Effector CD4-positive, alpha-beta T cell (primary cell): ENCODE data around the gene CTTN.

Source experiments
- DNase-seq: peaks from one replicate; pipeline ENCODE4 v3.0.0-alpha.2; 2020

CTTN gene

DNA sequence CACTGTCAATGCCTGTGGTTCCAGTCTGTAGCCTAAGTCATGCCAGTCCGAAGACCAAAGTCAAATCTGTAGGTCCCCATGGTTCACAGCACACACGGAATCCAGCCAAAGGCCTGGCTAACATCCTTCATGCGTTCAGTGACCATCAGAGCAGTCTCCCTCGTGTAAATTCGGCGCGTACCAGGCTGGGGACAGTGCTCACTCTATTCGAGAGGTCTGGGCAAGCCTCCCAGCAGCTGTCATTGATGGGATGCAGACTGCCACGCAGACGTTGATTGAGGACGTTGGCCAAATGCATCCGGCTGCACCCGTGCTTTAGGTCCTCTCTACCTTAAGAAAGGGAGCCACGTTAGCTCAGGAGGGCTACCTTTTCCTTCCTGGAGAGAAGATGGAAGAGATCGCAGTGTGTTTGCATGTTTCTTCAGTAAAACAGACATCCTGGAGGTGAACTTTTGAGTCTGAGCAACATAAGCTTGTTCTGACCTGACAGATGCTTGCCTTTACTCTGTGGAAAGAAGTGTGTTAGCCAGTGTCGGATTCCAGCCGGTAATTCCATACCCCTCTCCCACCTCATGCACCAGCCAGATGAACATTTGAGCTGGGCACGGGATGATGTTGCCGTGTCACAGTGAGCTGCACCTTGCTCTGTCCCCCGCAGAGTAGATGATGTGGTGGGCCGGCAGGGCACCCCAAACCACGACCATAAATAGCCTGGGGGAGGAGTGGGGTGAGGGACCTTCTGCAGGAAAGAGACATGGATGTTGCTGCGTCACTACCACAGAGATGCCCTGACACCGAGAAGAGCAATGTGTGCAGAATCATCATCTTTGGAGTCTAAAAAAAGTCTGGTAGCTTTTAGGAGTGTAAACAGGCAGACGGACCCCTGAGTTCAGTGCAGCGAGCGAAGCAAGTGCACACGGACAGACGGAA is 12.2 kb downstream of the CTTN start:
- DNase-seq, result no peak

DNA sequence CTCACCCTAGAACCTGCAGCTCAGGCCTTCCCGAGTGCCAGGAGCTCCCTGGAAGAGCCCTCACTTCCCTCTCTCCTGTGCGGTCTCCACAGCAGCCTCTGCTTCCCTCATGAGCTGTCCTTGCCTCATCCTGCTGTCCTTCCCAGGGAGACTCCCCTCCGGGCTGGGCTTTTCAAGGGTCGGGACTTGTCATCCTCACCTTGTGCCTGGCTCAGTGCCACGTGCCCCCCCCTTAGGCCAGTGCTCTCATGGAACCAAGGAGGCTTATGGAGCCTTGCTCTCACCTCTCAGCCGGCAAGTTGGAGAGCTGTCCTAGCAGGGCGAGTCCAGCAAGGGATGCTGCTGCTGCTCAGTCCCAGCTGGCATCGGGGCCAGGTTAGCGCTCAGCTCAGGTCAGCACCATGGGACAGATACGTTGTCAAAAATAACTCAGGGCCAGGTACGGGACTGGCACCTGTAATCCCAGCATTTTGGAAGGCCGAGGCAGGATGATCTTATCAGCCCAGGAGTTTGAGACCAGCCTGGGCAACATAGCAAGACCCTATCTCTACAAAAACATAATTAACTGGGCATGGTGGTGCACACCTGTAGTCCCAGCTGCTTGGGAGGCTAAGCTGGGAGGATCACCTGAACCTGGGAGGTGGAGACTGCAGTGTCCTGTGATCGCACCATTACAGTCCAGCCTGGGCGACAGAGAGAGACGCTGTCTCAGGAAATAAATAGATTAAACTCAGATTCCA is 13.6 kb downstream of the CTTN start:
- no peak for DNase-seq

DNA sequence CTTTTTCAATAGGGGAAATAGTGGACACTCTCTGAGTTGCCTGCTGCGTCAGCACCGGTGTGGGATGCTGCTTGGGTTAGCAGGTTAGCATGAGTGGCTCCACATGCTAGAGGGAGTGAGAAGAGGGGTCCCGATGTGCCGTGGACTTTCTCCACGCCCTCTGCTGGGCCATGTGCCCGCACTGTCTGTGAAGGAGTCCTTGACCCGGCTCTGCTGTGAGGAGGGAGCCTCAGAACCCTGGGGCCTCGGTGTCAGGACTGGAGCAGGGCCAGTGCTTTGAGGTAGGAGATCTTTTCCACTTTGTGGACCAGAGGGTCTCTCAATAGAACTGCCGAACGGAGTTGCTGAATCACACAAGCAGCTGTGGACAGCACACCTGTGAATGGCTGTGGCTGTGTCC is 14.8 kb downstream of the CTTN start:
- no peak for DNase-seq

DNA sequence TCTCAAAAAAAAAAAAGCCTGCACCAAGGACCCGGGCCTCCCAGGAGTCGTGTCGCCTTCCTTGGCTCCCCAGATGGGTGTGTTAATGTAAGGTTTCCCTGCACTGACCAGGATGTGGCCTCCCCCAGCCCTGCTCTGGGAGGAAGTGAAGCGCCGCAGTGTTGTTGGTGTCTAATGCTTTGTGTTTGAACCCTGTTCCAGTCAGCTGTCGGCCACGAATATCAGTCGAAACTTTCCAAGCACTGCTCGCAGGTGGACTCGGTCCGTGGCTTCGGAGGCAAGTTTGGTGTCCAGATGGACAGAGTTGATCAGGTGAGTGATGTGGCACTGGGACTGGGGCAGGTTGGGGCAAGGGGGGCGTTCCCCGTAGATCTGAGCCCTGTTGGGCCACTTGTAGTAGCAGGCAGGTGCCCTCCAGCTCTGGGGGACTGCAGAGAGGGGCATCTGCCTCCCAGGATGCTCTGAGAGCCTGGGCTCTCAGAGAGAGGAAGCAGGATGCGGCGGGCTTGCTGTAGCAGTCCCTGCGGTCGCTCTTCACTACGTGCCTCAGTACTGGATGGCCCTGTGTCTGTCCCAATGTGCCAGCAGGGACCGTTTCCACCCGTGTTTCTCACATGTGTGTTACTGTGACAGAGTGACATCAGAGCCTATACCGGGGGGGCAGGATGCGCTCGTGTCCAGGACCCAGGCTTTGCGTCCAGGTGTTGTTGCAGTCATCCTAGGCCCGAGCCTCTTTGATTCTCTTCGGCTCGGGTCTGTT is 16.2 kb downstream of the CTTN start:
- DNase-seq, result no peak

DNA sequence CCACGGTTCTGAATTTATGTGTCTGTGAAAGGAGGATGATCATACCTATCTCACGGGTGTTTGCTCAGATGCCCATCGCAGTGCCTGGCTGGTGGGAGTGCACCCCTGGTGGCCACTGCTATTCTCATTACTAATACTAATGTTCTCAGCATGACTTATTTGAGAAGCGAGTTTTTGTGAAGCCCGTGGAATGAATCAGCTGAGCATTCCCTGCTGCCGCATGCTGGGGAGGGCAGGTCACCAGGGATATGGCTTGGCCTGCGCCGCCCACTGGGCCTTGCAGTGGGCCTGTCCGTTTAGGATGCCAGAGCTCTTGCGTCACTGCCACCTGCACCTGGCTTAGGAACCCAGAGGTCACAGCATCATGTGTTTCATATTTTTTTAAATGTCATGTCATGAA is 16.9 kb downstream of the CTTN start:
- no peak for DNase-seq

DNA sequence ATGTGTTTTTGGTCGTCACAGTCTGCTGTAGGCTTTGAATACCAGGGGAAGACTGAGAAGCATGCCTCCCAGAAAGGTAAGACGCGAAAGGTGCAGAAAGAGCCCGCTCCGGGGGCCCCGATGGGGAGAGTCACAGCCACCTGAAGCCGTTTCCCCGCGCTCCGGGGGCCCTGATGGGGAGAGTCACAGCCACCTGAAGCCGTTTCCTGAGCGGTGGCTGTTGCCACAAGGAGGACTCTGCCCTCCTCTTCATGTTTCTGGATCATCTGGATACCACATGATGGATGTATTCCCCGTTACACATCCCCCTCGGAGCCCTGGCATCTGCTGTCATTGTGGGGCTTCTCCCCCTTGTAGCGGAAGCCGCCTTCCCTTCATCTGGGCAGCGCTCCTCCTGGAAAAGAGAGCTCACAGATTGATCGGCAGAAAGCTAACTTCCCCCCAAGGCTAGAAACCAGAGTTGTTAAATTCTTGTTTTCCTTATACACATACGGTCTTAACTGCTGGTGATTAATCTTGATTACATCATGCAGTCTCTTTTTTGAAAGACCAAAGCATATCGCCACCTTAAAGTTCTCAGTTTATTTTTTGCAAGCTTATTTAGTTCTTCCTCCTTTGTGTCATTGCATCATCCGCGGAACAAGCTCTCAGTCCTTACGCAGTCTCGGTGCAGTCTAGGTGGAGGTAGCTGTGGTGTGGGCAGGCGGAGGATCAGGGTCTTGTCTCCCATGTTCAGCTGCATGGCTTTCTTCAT is 17.5 kb downstream of the CTTN start:
- DNase-seq, result no peak

DNA sequence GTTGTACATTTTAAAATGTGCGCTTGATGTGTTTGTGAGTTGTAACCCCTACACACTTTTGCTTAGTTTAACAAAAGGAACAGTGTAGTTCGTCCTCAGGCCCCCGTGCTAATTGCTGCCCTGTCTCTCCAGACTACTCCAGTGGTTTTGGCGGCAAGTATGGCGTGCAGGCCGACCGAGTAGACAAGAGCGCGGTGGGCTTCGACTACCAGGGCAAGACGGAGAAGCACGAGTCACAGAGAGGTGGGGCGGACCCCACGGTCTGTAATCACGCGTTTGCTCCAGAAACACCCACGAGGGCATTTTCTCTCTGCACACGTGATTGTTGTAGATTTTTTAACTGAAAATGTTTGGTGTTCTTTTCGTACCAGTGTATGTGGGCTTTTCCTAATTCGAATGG is 18.6 kb downstream of the CTTN start:
- no peak for DNase-seq

DNA sequence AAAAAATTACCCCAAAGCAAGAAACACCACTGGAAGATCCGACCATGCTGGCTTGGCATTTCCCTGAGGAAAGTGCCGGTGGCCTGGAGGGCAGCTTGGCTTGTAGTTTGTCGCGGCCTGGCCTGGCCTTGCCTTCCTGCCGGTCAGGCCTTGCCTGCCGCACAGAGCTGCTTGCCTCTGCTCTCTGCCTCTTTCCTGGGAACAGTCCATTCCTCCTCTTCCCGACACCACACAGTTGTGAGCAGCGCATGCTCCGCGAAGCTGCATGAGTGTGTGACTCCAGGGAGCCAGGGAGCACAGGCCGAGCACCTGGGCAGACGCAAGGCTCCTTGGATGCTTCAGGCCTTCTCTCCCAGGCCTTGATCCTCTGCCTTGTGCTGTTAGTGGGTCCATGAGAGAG is 19.8 kb downstream of the CTTN start:
- DNase-seq, result no peak

DNA sequence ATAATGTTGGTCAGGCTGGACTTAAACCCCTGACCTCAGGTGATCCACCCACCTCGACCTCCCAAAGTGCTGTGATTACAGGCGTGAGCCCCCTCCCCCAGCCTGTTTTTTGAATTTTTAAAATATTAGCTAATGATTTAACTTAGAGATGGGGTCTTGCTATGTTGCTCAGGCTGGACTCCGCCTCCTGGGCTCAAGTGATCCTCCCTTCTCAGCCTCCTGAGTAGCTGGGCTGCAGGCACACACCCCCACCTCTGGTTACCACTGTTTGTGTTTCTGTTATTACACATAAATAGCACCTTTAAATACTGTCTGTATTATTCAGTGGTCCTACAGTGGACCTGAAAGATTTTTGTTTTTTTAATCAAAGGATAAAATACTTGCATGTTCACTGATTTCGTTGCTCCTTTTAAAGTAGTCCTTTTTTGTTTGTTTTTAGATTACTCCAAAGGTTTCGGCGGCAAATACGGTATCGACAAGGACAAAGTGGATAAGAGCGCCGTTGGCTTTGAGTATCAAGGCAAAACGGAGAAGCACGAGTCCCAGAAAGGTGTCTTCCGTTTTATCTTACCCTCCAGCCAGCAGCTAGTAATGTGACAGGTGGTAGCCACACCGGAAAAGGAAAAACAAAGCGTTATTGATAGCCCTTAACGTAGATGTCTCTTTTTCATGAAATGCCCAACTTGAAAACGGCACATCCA is 21.1 kb downstream of the CTTN start:
- no peak for DNase-seq

DNA sequence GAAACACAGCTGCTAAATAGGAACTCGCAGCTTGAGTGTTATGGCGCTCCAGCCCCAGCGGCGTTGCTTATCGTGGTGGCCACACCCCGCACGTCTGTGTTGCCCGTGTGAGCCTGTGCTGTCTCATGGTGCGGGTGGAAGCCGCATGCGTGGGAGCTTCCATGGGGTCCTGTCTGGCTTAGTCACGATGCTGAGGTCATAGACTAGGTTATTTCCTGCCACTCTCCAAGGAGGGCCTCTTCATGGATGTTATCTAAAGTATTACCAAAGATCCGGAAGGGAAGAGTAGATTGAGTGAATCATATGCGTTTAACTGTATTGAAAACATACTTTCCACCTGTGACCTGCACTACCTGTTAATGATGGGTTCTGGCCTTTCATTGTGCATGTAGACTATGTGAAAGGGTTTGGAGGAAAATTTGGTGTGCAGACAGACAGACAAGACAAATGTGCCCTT is 21.7 kb downstream of the CTTN start:
- no peak for DNase-seq

DNA sequence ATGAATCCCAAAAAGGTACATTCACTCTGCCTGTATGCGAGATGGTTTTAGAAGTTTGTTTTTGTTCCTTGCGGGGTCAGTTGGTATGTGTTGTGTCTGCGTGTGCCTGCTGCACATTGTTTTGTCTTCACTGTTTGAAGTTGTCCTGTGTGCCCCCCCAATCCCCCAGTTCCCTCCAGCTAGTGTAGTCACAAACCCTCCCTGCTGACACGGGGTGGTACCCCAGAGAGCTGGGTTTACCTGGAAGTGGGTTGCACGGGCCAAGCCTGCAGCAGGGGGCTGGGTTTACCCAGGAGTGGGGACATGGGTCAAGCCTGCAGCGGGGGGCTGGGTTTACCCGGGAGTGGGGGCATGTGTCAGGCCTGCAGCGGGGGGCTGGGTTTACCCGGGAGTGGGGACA is 22.2 kb downstream of the CTTN start:
- DNase-seq, result no peak

DNA sequence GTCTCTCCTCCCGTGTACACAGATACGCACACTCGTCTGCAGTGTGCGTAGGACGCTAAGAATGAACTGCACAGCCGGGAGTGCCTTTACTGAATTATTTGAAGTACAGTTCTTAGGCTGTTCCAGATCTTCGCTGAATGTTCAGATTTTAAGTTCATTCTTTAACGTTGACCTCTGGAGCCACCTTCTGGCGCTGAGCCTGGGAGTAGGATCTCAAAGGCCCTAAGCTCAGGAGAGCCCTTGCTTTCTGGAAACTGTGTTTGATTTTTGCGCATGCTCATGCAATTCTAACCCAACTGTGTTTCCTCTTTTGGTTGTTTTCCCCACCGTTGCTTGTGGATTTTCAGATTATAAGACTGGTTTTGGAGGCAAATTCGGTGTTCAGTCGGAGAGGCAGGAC is 22.8 kb downstream of the CTTN start:
- DNase-seq, result no peak

DNA sequence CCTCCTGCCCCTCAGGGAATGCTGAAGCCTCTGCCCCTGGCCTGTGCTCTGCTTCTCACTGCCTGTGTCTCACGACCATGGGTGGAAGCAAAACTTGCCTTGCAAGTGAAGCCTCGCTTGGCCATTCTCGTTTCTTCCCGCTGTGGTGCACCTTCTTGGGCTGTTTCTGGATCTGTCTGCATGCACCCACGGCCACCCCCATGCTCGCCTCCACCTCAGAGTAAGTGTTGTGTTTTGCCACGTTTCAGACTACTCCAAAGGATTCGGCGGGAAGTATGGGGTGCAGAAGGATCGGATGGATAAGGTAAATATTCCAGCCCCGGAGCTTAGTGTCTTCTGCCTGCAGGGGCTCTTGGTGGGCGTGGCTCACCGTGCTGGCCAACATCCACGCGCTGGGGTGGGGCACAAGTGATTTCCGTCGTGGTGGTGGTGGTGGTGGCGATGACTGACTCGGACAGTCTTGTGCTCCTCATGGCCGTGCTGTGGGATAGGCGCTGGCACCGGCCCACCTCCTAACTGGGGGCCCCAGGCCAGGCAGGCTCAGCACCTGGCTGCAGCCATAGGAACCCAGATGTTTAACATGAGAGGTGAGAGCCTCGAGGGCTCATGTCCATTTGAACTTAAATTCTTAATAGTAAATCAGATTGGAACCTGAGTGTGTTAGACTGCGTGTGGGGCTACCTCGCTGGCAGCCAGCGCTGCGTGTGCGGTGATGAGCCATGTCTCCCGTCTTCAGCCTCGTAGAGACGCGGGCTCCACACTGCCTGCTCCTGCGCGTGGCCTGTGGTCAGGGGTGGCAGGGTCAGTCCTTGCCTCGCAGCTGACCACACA is 24.6 kb downstream of the CTTN start:
- DNase-seq, result no peak

DNA sequence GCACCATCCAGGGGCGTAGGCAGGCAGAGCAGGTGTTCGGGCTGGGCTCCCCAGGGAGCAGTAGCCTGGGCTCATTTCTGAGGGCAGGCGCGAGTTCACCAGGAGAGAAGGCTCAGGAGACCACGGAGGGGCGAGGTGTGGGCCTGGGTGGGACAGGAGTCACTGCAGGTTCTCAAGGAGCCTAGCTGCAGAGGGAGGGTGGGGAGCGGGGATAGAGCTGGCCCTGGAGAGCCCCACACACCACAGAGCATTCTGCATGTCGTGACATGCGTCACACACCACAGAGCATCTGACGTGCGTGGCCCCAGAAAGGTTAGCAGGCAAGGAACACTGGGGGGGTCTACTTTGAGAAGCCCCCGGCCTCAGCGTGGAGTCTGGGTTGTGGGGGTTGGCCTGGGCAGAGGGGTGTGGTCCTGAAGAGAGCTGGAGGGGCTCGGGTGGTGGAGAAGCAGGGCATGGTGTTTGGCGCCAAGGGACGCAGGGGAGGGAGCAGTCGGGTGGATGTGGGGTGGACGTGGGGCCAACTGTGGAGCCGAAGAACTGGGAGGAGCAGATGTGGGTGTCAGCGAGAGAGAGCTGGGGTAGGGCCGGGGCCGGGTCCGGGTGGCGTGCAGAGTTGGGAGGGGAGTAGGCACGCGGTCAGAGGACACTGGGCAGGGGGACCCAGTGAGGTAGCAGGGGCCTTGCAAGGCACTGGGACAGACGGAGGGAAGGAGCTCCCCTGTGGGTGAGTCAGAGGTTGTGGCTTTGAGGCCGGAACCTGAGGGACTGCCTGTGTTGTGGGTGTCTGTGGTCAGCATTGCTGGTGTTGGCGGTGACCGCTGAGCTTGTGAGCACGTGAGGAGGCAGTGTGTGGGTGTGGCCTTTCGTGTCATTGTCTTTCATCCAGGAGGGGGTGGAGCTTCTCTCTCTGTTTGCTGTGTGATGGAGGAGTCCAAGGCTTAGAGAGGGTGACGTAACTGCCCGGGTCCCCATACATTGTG is 25.5 kb downstream of the CTTN start:
- DNase-seq, result no peak

DNA sequence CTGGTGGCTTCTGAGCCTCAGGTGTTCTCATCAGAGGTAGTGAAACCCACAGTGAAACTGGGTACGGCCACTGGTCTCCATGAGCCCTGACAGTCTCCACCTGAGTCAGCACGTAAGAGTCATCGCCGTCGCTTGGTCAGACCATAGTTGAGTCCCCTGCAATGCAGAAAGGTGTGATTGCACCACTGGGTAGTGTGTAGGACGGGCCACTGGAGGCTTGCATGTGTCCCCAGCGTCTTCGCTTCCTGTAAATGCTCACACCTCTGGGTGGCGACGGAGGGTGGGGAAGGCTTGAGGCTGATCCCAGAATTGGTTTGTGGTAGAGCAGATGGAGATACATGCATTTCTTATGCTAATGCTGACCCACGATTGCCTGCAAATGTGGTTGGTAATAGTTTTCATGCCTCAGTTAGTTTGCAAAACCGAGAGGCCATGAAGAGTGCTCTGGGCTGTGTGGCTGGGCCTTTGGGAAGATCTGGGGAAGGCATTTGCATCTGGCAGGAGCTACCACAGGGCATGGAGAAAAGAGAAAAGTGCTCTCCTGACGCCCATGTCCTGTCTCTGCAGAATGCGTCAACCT is 26.5 kb downstream of the CTTN start:
- no peak for DNase-seq

DNA sequence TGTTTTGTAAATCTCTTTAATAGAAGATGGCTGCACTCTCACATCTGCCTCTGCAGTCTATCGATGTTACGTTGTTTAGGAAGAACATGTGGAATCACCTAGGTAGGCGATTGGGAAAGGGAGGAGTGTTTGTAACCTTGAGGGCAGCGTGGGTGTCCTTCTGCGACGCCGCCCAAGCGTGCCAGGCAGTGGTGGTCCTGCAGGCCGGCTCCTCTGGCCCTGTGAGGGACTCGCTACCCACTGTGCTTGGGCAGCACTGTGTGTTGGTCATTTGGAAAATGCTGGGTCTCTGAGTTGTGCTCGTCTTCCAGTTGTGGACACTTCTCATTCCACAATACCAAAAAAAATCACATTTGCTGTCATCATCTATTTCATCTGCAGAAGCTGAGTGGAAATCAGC is 29.1 kb downstream of the CTTN start:
- no peak for DNase-seq

DNA sequence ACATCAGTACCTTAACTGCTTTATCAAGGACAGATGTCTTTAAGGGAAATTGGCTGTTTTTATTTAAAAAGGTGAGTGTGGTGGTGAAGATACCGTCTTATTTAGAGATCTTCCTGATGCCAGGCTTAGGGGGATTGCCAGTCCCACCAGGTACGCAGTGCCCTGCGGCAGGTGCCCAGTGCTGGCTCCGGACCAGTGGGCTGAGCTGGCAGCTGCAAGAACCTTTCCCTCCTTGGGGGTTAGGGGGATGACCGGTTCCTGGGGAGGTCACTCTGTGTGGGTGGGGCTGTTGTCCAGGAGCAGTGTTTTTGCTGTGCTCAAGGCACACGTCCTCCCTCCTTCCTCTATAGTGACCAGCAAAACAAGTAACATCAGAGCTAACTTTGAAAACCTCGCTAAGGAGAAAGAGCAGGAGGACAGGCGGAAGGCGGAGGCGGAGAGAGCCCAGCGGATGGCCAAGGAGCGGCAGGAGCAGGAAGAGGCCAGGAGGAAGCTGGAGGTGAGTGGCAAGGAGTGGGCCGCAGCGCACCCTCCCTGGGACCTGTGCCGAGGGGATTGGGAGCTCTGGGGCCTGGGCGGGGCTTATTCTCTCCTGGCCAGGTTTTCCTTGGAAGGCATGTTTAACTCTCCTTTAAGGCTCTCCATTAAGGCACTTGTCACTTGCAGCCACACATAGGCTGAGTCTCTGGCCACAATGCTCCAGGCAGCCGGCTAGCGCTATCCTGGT is 30.5 kb downstream of the CTTN start:
- no peak for DNase-seq

DNA sequence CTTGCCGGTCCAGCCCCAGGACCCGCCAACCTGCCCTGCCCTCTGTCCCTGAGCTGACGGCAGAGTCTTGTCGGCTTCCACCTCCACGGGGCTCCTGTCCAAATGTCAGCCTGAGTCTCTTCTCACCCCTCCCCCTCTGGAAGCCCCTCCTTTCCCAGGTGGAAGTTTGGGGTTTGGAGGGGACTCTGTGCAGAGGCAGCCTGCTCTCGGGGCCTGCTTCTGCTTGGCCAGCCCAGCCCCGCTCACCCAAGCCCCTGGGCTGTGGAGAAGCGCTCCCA is 31.0 kb downstream of the CTTN start:
- no peak for DNase-seq
